IMR-90 (cell line): Measurements from ENCODE around the gene ADAMTSL1. TPM values are rescaled to one million over a fixed set of nuclear protein-coding genes. Genes with fewer than 3 reads are reported as not detected.

Source experiments
- ATAC-seq: fragments of 200-7000 bp; cut with Tn5 transposase; 2 replicates; pipeline ENCODE4 v1.9.1; 2020; ENCODE audit warnings: low read depth, mild to moderate bottlenecking, moderate library complexity
- BruUV-seq: library from RNA; stranded (reverse); fragments of 400-500 nt; replicated peaks from 2 replicates; lab custom pipeline; 2021; lab: Mats Ljungman, UMichigan
- CTCF ChIA-PET: fragments of 300-600 bp; formaldehyde crosslinking; extraction: SDS; loops from one replicate; lab custom pipeline; 2021; ENCODE audit warnings: antibody characterized with exemption; lab: Yijun Ruan, JAX
- POLR2A ChIA-PET: fragments of 300-600 bp; sonication (Branson Sonifier 250); formaldehyde crosslinking; loops from one replicate; lab custom pipeline; 2022; ENCODE audit warnings: antibody characterized with exemption; ENCODE audit not compliant: unreplicated experiment; lab: Charles Lee
- DNase-seq: peaks from one replicate; pipeline ENCODE4 v3.0.0; 2013
- H2AFZ ChIP-seq: replicated peaks from 2 replicates; pipeline ENCODE3; 2013; ENCODE audit warnings: low read length, mild to moderate bottlenecking; ENCODE audit not compliant: poor library complexity
- H2AK5ac ChIP-seq: 2 replicates; pipeline ENCODE4 v1.6.1; 2013; ENCODE audit warnings: low read depth, low read length, inconsistent platforms
- H2AK9ac ChIP-seq: replicated peaks from 2 replicates; pipeline ENCODE3; 2013; ENCODE audit warnings: mild to moderate bottlenecking, low read depth, low read length, moderate library complexity; ENCODE audit not compliant: poor library complexity
- H2BK120ac ChIP-seq: 2 replicates; pipeline ENCODE4 v1.6.1; 2013; ENCODE audit warnings: low read depth, low read length, inconsistent platforms
- H2BK15ac ChIP-seq: 3 replicates; pipeline ENCODE4 v1.6.1; 2013; ENCODE audit warnings: low read depth, low read length, inconsistent platforms
- H2BK20ac ChIP-seq: 2 replicates; pipeline ENCODE4 v1.6.1; 2013; ENCODE audit warnings: low read depth, mild to moderate bottlenecking, inconsistent platforms, low read length, moderate library complexity
- H2BK5ac ChIP-seq: 2 replicates; pipeline ENCODE4 v1.6.1; 2013; ENCODE audit warnings: mild to moderate bottlenecking, low read depth, low read length, inconsistent platforms; ENCODE audit not compliant: poor library complexity, severe bottlenecking
- H3K14ac ChIP-seq: replicated peaks from 2 replicates; pipeline ENCODE4 v1.6.1; 2013; ENCODE audit warnings: low read depth, low read length, inconsistent platforms
- H3K18ac ChIP-seq: 2 replicates; pipeline ENCODE4 v1.6.1; 2013; ENCODE audit warnings: low read depth, low read length, control low read depth
- H3K23ac ChIP-seq: 2 replicates; pipeline ENCODE4 v1.6.1; 2013; ENCODE audit warnings: low read depth, low read length, inconsistent platforms
- H3K27ac ChIP-seq: 2 replicates; pipeline ENCODE4 v1.5.1; 2013; ENCODE audit warnings: mild to moderate bottlenecking, control low read depth, low read length; ENCODE audit not compliant: insufficient read depth
- H3K27me3 ChIP-seq: 2 replicates; pipeline ENCODE4 v1.6.1; 2013; ENCODE audit warnings: low read length; ENCODE audit not compliant: control insufficient read depth, insufficient read depth
- H3K36me3 ChIP-seq: 2 replicates; pipeline ENCODE4 v1.6.1; 2013; ENCODE audit warnings: low read length, mixed read lengths; ENCODE audit not compliant: control insufficient read depth, insufficient read depth
- H3K4ac ChIP-seq: 2 replicates; pipeline ENCODE4 v1.6.1; 2013; ENCODE audit warnings: low read depth, low read length, inconsistent platforms
- H3K4me1 ChIP-seq: 2 replicates; pipeline ENCODE4 v1.6.1; 2013; ENCODE audit warnings: low read length, mixed read lengths; ENCODE audit not compliant: control insufficient read depth, insufficient read depth
- H3K4me2 ChIP-seq: 2 replicates; pipeline ENCODE4 v1.6.1; 2013; ENCODE audit warnings: low read depth, mild to moderate bottlenecking, control low read depth, low read length, moderate library complexity
- H3K4me3 ChIP-seq: 2 replicates; pipeline ENCODE4 v1.5.1; 2013; ENCODE audit warnings: low read depth, mild to moderate bottlenecking, control low read depth, low read length, moderate library complexity; ENCODE audit not compliant: insufficient read depth
- H3K56ac ChIP-seq: 2 replicates; pipeline ENCODE4 v1.6.1; 2013; ENCODE audit warnings: low read length, inconsistent platforms; ENCODE audit not compliant: insufficient read depth; ENCODE audit errors: extremely low read depth
- H3K79me1 ChIP-seq, 2 experiments: 2 replicates each; pipeline ENCODE4 v1.6.1; 2013; ENCODE audit warnings: low read length in 2 of 2, inconsistent platforms in 1 of 2, low read depth in 1 of 2
- H3K9ac ChIP-seq: 2 replicates; pipeline ENCODE4 v1.6.1; 2013; ENCODE audit warnings: low read depth, low read length, control low read depth
- H3K9me1 ChIP-seq: 2 replicates; pipeline ENCODE4 v1.6.1; 2013; ENCODE audit warnings: low read length, inconsistent platforms; ENCODE audit not compliant: insufficient read depth
- H3K9me3 ChIP-seq: 2 replicates; pipeline ENCODE4 v1.6.1; 2013; ENCODE audit warnings: low read length; ENCODE audit not compliant: control insufficient read depth, insufficient read depth
- H4K20me1 ChIP-seq: 2 replicates; pipeline ENCODE4 v1.6.1; 2013; ENCODE audit warnings: low read length, inconsistent platforms; ENCODE audit not compliant: insufficient read depth
- H4K5ac ChIP-seq: 2 replicates; pipeline ENCODE4 v1.6.1; 2013; ENCODE audit warnings: mild to moderate bottlenecking, low read depth, low read length, control low read depth
- H4K8ac ChIP-seq, 2 experiments: 2 replicates each; pipeline ENCODE4 v1.6.1; 2013; ENCODE audit warnings: low read depth in 2 of 2, low read length in 2 of 2, control low read depth in 1 of 2, inconsistent platforms in 1 of 2
- H4K91ac ChIP-seq: 2 replicates; pipeline ENCODE4 v1.6.1; 2013; ENCODE audit warnings: low read depth, low read length, inconsistent platforms; ENCODE audit not compliant: insufficient read depth
- CEBPB ChIP-seq: IDR thresholded peaks from 2 replicates; pipeline ENCODE4 v1.6.1; 2012; ENCODE audit warnings: low read depth, low read length, improper control_type of control experiment
- POLR2A ChIP-seq: IDR thresholded peaks from 2 replicates; pipeline ENCODE4 v1.6.1; 2012; ENCODE audit warnings: mild to moderate bottlenecking, low read depth, low read length
- RAD21 ChIP-seq: IDR thresholded peaks from 2 replicates; pipeline ENCODE4 v1.6.1; 2012; ENCODE audit warnings: low read length, improper control_type of control experiment
- WGBS, 2 experiments: methylation state at CpG; one replicate each; pipeline versions ENCODE4 v1.1.5 to v1.1.7; 2013; ENCODE audit warnings: missing lambda C conversion rate in 2 of 2; ENCODE audit not compliant: insufficient read length in 1 of 2; ENCODE audit errors: extremely low coverage in 2 of 2; 5-methylcytosine and 5-hydroxymethylcytosine counted together
- dilution Hi-C: fragments of 300-500 bp; cut with HindIII; formaldehyde crosslinking; loops from one replicate; pipeline ENCODE4 v1.14.3; 2018; ENCODE audit warnings: low sequenced_read_pairs; ENCODE audit not compliant: unreplicated experiment
- in situ Hi-C: fragments of 300-500 bp; cut with MboI; formaldehyde crosslinking; loops from 3 replicates; pipeline ENCODE4 v1.14.3; 2019; ENCODE audit warnings: low sequenced_read_pairs, inconsistent platforms, mixed read lengths
- intact Hi-C: fragments of 100-400 bp; cut with micrococcal nuclease; formaldehyde crosslinking; loops from 2 replicates; pipeline ENCODE4 v1.10.0; 2022
- polyA plus RNA-seq, 3 experiments: library from polyadenylated mRNA; depleted of rRNA; stranded (reverse); fragments of >200 nt; gene quantifications; 2 replicates each; pipeline ENCODE4 v1.2.3, GENCODE V29; 2012; ENCODE audit warnings: low replicate concordance in 1 of 3
- total RNA-seq: library from RNA; depleted of rRNA; stranded (reverse); fragments of >200 nt; gene quantifications from 2 replicates; pipeline ENCODE4 v1.2.3, GENCODE V29; 2012
- TF ChIP-seq, protein P1 (sequence below): fragments of 150-350 bp; IDR thresholded peaks from 2 replicates; pipeline ENCODE4 v1.6.1; 2016; ENCODE audit warnings: low read depth, mild to moderate bottlenecking, low read length, moderate library complexity, borderline replicate concordance

Gene ADAMTSL1
- total and polyA plus RNA-seq, 2 of the 4 experiments (the other 2 are of a cell fraction) = 38.2 to 62.2 TPM

DNA sequence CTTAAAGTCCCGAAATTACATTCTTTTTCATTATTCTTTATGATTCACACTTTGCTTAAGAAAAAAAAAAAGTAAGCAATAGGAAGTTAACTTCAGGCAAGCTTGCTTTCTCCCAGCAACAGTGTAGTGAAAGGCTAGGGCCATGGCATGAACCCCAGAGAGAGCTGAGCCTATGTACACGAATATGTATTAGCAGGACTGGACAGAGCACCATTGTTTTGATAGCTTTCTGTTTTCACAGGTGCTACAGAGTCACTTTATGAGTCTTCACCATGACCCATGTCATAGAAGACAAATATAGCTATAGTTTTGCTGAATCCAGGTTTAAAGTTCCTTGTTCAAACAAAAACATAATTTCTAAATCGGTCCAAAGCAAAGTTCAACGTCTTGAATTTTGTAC is 199.2 kb downstream of the ADAMTSL1 start:
- CTCF ChIA-PET = no interaction called here
- H3K9me1 ChIP-seq = no peaks in the 10 kb centered on the region; the same call in 1 of the 2 replicates
- no peak overlapping the region for H4K5ac ChIP-seq
- POLR2A ChIA-PET = interaction anchor here (0.6 kb wide), 1 partner anchor 10 kb away, joined by 3 read pairs; no protein-coding TSS in a partner anchor
- ATAC-seq = no peak
- no peaks in the 10 kb centered on the region for H3K4me1 ChIP-seq
- H2AFZ ChIP-seq = no peak overlapping the region
- H2AK9ac ChIP-seq = no peak overlapping the region
- TF ChIP-seq POLR2A (no peak), RAD21 (no peak), CEBPB (no peak)
- TF ChIP-seq, protein P1, sequence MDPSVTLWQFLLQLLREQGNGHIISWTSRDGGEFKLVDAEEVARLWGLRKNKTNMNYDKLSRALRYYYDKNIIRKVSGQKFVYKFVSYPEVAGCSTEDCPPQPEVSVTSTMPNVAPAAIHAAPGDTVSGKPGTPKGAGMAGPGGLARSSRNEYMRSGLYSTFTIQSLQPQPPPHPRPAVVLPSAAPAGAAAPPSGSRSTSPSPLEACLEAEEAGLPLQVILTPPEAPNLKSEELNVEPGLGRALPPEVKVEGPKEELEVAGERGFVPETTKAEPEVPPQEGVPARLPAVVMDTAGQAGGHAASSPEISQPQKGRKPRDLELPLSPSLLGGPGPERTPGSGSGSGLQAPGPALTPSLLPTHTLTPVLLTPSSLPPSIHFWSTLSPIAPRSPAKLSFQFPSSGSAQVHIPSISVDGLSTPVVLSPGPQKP = no peak
- H4K8ac ChIP-seq = no peak overlapping the region
- H3K9ac ChIP-seq = no peak overlapping the region
- no peak overlapping the region for H2BK120ac ChIP-seq
- H3K27ac ChIP-seq = no peak overlapping the region
- H2AK5ac ChIP-seq = no peak overlapping the region
- no CpG with 5 or more reads among the region's 4 CpGs for WGBS, 2 experiments
- H4K91ac ChIP-seq = no peak overlapping the region
- intact Hi-C loops = no loop called here
- no peaks in the 10 kb centered on the region for H4K20me1 ChIP-seq
- H3K4me2 ChIP-seq = no peak overlapping the region
- no peaks in the 10 kb centered on the region for H3K79me1 ChIP-seq
- H2BK15ac ChIP-seq = no peak overlapping the region
- H3K56ac ChIP-seq = no peak overlapping the region
- no TSS peak for BruUV-seq
- no peaks in the 10 kb centered on the region for H3K9me3 ChIP-seq
- dilution Hi-C loops = no loop called here
- no peaks in the 10 kb centered on the region for H3K36me3 ChIP-seq
- in situ Hi-C loops = no loop called here
- no peak overlapping the region for H2BK20ac ChIP-seq
- no peak overlapping the region for H3K14ac ChIP-seq
- H3K18ac ChIP-seq = no peak overlapping the region
- H3K4ac ChIP-seq = no peak overlapping the region
- DNase-seq = no peak
- H3K4me3 ChIP-seq = no peak overlapping the region
- no peak overlapping the region; the same call in 1 of the 2 replicates for H3K23ac ChIP-seq
- no peak overlapping the region for H2BK5ac ChIP-seq
- no peaks in the 10 kb centered on the region for H3K27me3 ChIP-seq
